ENCODE data around the gene SCARB2.
"Not testable (repeated sequence)": the region's sequence is repeated elsewhere in the genome, so short reads cannot be mapped to it uniquely, and the experiment has no call there.

Gene SCARB2, protein sequence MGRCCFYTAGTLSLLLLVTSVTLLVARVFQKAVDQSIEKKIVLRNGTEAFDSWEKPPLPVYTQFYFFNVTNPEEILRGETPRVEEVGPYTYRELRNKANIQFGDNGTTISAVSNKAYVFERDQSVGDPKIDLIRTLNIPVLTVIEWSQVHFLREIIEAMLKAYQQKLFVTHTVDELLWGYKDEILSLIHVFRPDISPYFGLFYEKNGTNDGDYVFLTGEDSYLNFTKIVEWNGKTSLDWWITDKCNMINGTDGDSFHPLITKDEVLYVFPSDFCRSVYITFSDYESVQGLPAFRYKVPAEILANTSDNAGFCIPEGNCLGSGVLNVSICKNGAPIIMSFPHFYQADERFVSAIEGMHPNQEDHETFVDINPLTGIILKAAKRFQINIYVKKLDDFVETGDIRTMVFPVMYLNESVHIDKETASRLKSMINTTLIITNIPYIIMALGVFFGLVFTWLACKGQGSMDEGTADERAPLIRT

DNA sequence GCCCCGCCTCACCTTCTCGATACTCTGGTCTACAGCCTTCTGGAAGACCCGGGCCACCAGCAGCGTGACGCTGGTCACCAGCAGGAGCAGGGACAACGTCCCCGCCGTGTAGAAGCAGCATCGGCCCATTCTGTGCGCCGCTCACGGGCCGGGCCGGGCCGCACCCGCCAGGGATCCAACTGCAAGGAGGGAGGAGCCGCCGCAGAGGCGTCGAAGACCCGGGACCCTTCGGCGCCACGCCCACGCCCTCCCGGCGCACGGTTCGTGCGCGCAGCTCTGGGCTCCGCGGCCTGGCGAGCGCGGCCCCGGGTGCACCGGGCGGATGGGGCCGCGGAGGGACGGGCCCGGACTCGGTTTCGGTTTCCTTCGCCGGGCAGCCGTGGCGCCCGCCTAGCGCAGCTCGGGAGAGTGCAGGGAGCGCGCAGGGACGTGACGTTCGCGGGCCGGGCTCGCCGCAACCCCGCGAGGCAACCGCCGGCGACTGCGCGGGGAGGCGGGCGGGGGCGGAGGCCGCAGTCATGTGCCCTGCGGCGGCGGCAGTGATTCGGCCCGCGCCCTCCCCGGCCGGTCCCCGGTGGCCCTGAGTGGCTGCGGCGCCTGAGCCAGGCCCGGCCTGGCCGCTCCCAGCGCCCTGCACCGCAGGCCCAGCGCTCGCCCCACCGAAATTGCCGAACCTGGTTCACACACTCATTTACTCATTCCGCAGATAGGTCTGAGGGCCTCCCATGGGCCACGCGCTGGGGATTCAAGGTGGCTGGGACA, at the start of gene SCARB2:
SCARB2 (minus strand) TSS at position 410 of the 762 bp plus-strand sequence; CDS start at position 129, 281 bp downstream.
- Mint-ChIP-seq H3K36me3 (ENCODE audit: low read depth) (no peaks in the 10 kb centered on the region), H3K9me3 (no peaks in the 10 kb centered on the region), H3K27ac (peak within 1 kb of the TSS; percentile 83), H3K4me3 (peak within 1 kb of the TSS; percentile 85), H3K27me3 (ENCODE audit: low read depth) (peaks cover 33% of the 10 kb centered on the region), H3K4me1 (ENCODE audit: low read depth) (peaks cover 17% of the 10 kb centered on the region)
- DNase-seq (ENCODE audit: low spot score) = peak; percentile 73

DNA sequence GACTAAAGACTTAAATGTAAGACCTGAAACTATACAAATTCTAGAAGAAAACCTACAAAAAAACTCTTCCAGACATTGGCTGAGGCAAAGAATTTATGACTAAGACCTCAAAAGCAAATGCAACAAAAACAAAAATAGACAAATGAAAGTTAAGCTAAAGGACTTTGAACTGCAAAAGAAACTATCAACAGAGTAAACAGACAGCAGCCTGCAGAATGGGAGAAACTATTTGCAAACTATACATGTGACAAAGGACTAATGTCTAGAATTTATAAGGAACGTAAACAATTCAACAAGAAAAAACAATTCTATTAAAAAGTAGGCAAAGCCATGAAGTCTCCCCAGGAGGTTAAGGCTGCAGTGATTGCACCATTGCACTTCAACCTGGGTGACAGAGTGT, 46.9 kb upstream of the SCARB2 start:
- H3K9me3 Mint-ChIP-seq = no peaks in the 10 kb centered on the region
- peaks cover 32% of the 10 kb centered on the region for H3K27me3 Mint-ChIP-seq (ENCODE audit: low read depth)
- H3K4me3 Mint-ChIP-seq = no peak overlapping the region
- H3K27ac Mint-ChIP-seq = no peak overlapping the region
- no peaks in the 10 kb centered on the region for H3K4me1 Mint-ChIP-seq (ENCODE audit: low read depth)
- DNase-seq (ENCODE audit: low spot score) = no peak
- no peaks in the 10 kb centered on the region for H3K36me3 Mint-ChIP-seq (ENCODE audit: low read depth)

DNA sequence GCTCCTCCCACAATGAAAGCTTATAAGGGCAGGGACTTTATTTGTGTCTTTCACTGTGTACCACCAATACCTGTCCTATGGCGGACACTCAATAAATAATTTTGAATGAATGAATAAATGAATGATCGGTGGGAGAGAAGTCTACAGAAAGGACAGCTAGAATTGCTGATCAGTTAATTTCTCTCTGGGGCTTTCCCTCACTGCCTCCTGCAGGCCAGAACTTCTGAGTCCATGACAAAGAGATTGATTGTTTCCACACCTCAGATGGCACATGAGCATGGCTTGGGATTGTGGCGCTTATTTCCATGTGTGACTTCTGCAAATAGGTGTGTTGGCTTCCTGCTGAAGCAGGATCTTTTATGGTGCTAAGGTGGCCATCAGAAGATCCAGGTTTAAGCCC, 44.2 kb upstream of the SCARB2 start:
- no peak for DNase-seq (ENCODE audit: low spot score)
- Mint-ChIP-seq H3K4me3 (no peak overlapping the region), H3K9me3 (no peaks in the 10 kb centered on the region), H3K27me3 (ENCODE audit: low read depth) (peaks cover 47% of the 10 kb centered on the region), H3K4me1 (ENCODE audit: low read depth) (no peaks in the 10 kb centered on the region), H3K36me3 (ENCODE audit: low read depth) (no peaks in the 10 kb centered on the region), H3K27ac (no peak overlapping the region)

DNA sequence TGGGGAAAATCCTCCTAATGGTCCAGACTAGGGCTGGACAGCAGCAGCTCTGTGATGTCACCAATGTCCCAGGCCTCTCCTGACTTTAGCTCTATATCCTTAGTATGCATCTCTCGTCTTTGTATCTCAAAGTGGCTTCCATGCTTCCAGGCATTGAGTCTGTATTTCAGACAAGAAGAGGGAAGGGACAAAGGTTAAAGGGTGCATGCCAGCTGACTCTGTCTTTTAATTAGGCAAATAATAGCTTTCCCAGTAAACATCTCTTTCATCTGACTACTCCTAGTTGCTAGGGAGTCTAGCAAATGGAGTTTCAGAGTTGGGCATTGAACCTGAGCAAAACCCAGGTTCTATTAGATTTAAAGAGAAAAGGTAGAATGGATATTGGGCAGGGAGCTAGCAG, 43.3 kb upstream of the SCARB2 start:
- Mint-ChIP-seq H3K27me3 (ENCODE audit: low read depth) (peaks cover 52% of the 10 kb centered on the region), H3K27ac (no peak overlapping the region), H3K4me1 (ENCODE audit: low read depth) (no peaks in the 10 kb centered on the region), H3K4me3 (no peak overlapping the region), H3K36me3 (ENCODE audit: low read depth) (no peaks in the 10 kb centered on the region), H3K9me3 (no peaks in the 10 kb centered on the region)
- DNase-seq (ENCODE audit: low spot score) = no peak

DNA sequence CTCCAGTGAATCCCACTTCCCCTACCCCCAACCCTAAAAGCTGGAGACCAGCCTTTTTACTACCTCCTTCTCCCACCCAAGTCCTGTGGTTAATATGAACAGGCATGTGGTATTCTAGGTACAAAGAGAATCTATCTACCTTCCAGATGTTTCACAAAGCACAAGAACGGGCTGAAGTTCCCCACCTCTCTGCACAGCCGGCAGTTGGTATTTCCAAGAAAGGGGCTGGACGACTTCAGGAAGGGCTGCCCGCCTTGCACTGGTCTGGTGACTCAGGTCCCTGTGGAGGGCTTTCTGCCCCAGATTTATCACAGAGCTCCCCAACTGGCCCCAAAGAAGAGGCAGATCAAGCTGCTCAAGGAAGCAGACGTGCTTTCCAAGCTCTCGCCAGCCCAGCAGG, 42.4 kb upstream of the SCARB2 start:
- Mint-ChIP-seq H3K27ac (no peak overlapping the region), H3K9me3 (no peaks in the 10 kb centered on the region), H3K4me3 (no peak overlapping the region), H3K27me3 (ENCODE audit: low read depth) (peaks cover 54% of the 10 kb centered on the region), H3K4me1 (ENCODE audit: low read depth) (peaks cover 4% of the 10 kb centered on the region), H3K36me3 (ENCODE audit: low read depth) (no peaks in the 10 kb centered on the region)
- DNase-seq (ENCODE audit: low spot score) = no peak

DNA sequence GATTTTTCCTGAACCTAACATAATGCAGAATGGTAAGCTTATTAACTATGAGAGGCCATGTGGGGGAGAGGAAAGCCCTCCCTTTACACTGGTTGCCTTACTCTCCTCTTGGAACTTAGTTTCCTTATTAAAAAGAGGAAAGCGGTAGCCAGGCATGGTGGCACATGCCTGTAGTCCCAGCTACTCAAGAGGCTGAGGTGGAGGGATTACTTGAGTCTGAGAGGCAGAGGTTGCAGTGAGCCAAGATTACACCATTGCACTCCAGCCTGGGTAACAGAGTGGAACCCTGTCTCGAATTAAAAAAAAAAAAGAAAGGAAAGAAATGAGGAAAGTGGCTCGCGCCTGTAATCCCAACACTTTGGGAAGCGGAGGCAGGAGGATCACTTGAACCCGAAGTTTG, 39.9 kb upstream of the SCARB2 start:
- Mint-ChIP-seq H3K27me3 (ENCODE audit: low read depth) (peaks cover 60% of the 10 kb centered on the region), H3K9me3 (no peaks in the 10 kb centered on the region), H3K27ac (no peak overlapping the region), H3K36me3 (ENCODE audit: low read depth) (no peaks in the 10 kb centered on the region), H3K4me1 (ENCODE audit: low read depth) (peaks cover 5% of the 10 kb centered on the region), H3K4me3 (no peak overlapping the region)
- no peak for DNase-seq (ENCODE audit: low spot score)

DNA sequence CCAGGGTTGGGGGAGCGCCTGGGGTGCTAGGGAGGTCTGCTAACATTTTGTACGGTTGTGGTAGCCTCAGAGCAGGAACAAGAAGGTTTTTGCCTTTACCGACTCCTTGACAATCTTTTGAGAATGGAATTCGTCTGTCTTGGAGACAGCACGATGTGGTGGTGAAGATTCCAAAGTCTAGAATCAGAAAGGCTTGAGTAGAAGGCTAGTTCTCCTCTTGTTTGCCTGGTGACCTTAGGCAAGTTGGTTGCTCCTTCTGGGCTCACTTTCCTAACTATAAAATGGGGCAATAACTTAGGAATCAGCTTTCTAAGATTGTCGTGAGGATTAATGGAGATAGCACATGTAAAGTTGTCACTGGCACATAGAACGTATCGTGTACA, 38.6 kb upstream of the SCARB2 start:
- H3K36me3 Mint-ChIP-seq (ENCODE audit: low read depth) = no peaks in the 10 kb centered on the region
- peaks cover 5% of the 10 kb centered on the region for H3K4me1 Mint-ChIP-seq (ENCODE audit: low read depth)
- DNase-seq (ENCODE audit: low spot score) = no peak
- H3K27ac Mint-ChIP-seq = no peak overlapping the region
- no peak overlapping the region for H3K4me3 Mint-ChIP-seq
- no peaks in the 10 kb centered on the region for H3K9me3 Mint-ChIP-seq
- H3K27me3 Mint-ChIP-seq (ENCODE audit: low read depth) = peaks cover 63% of the 10 kb centered on the region

DNA sequence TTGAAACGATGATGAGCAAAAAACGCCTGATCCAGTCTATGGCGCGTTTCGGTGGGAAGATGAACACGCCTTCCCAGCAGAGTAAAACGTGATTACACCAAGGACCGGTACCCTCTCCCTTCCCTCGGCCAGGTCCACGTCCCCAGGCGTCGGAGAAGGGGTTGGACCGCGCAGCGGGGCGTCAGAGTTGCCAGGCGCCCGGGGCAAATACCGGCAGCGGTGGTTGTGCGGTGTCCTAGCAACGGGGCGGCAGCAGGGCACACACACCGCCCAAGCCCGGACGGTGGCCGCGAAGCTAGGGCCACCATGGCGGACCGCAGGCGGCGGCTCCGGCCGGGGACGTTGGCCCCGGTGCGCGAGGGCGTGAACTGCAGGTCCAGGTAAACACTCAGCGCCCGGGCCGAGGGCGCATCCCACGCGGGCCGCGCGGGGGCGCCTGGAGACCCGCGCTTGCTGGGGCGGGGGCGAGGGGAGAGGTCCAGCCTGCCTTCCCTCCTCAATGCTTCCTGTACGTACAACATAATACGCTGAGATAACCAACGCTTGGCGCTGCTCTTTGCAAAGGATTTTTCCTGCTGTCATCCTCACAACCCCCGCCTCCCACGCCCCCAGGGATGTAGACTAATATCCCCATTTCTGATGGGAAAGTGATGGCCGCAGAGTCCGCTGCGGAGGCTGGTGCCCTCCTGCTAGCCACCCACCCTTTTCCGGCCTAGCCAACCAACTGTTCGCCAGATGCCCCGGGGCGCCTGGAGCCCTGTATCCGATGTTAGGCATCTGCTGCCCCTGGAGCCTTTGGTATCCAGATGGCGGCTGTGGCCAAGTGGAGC, 38.0 kb upstream of the SCARB2 start, which contains the start of gene FAM47E:
FAM47E (plus strand) TSS at position 281 of the 830 bp plus-strand sequence; CDS start at position 307, 26 bp downstream.
- peaks cover 66% of the 10 kb centered on the region for H3K27me3 Mint-ChIP-seq (ENCODE audit: low read depth)
- H3K9me3 Mint-ChIP-seq = no peaks in the 10 kb centered on the region
- H3K27ac Mint-ChIP-seq = no peak within 1 kb of the TSS
- DNase-seq (ENCODE audit: low spot score) = peak; percentile 17
- peaks cover 5% of the 10 kb centered on the region for H3K4me1 Mint-ChIP-seq (ENCODE audit: low read depth)
- H3K36me3 Mint-ChIP-seq (ENCODE audit: low read depth) = no peaks in the 10 kb centered on the region
- H3K4me3 Mint-ChIP-seq = peak within 1 kb of the TSS; percentile 73

DNA sequence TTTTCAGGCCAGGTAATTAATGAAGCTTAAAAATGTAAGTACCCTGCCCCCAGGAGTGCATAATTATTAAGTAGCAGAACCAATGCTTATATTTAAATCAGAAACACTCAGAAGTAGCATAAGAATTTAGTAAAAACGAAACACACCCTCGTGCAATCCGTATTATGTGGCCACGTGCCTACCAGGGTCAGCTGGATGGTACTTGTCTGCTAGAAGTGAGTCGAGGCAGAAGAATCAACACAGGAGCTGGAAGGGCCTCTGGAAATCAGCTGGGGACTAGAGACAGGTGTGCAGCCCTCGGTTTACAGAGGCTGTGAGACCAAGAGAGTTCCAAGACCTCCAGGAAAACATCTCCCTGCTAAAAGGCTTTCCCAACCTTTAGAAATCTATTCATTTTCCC, 37.3 kb upstream of the SCARB2 start:
- no peaks in the 10 kb centered on the region for H3K9me3 Mint-ChIP-seq
- peak overlapping the region; percentile 73 for H3K4me3 Mint-ChIP-seq
- peaks cover 5% of the 10 kb centered on the region for H3K4me1 Mint-ChIP-seq (ENCODE audit: low read depth)
- H3K36me3 Mint-ChIP-seq (ENCODE audit: low read depth) = no peaks in the 10 kb centered on the region
- H3K27me3 Mint-ChIP-seq (ENCODE audit: low read depth) = peaks cover 63% of the 10 kb centered on the region
- H3K27ac Mint-ChIP-seq = no peak overlapping the region
- no peak for DNase-seq (ENCODE audit: low spot score)

DNA sequence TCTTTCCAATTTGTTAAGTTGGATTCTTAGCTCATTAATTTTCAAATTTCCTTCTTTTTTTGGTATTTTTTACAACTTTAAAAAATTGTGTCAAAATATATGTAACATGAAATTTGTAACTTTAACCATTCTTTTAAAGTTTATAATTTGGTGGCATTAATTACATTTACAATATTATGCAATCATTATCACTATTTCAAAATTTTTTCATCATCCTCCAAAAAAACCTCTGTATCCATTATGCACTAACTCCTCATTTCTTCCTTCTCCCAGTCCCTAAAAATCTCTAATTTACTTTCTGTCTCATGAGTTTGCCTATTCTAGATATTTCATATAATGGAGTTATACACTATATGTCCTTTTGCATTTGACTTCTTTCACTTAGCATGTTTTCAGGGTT, 33.2 kb upstream of the SCARB2 start:
- Mint-ChIP-seq H3K27ac (no peak overlapping the region), H3K36me3 (ENCODE audit: low read depth) (no peaks in the 10 kb centered on the region), H3K4me1 (ENCODE audit: low read depth) (peaks cover 5% of the 10 kb centered on the region), H3K4me3 (no peak overlapping the region), H3K27me3 (ENCODE audit: low read depth) (peaks cover 42% of the 10 kb centered on the region), H3K9me3 (no peaks in the 10 kb centered on the region)
- DNase-seq (ENCODE audit: low spot score) = no peak

DNA sequence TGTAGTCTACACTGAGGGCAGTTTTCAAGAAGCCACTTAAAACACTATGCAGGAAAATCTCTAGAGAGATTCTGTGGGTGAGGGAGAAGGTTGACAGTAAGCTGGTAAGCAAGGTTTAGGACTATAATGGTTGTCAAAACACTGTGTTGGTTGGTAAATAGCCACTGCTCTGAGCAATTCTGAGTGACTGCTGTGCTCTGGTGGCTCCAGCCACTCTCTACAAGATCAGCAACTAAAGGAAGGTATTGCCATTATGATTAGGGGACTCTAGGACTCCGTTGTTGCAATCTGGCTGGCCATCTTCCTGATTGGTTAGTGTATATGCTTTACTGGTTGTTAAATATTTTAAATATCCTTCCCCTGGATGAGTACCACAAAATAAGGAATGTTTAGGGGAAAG, 32.4 kb upstream of the SCARB2 start:
- H3K4me1 Mint-ChIP-seq (ENCODE audit: low read depth) = peaks cover 1% of the 10 kb centered on the region
- H3K36me3 Mint-ChIP-seq (ENCODE audit: low read depth) = no peaks in the 10 kb centered on the region
- no peak overlapping the region for H3K27ac Mint-ChIP-seq
- no peak for DNase-seq (ENCODE audit: low spot score)
- H3K27me3 Mint-ChIP-seq (ENCODE audit: low read depth) = peaks cover 40% of the 10 kb centered on the region
- no peaks in the 10 kb centered on the region for H3K9me3 Mint-ChIP-seq
- H3K4me3 Mint-ChIP-seq = no peak overlapping the region

DNA sequence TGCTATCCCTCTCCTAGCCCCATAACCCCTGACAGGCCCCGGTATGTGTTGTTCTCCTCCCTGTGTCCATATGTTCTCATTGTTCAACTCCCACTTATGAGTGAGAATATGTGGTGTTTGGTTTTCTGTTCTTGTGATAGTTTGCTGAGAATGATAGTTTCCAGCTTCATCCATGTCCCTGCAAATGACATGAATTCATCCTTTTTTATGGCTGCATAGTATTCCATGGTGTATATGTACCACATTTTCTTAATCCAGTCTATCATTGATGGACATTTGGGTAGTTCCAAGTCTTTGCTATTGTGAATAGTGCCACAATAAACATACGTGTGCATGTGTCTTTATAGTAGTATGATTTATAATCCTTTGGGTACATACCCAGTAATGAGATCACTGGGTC, 30.3 kb upstream of the SCARB2 start:
- not testable (repeated sequence) for DNase-seq (ENCODE audit: low spot score); H3K27ac Mint-ChIP-seq; H3K4me1 Mint-ChIP-seq (ENCODE audit: low read depth); H3K36me3 Mint-ChIP-seq (ENCODE audit: low read depth); H3K4me3 Mint-ChIP-seq
- peaks cover 13% of the 10 kb centered on the region for H3K9me3 Mint-ChIP-seq
- peaks cover 33% of the 10 kb centered on the region for H3K27me3 Mint-ChIP-seq (ENCODE audit: low read depth)

DNA sequence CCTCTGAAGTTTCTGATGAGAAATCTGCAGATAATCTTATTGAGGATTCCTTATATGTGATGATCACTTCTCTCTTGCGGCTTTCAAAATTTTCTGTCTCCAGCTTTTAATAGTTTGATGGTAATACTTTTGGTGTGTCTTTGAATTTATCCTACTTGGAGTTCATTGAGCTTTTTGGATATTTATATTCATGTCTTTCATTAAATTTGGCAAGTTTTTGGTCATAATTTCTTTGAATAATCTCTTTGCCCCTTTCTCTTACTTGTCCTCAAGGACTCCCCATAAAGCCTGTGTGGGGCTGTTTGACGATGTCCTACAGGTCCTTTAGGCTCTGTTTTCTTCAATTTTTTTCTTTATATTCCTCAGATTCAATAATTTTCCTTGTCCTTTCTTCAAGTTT, 26.6 kb upstream of the SCARB2 start:
- H3K4me1 Mint-ChIP-seq (ENCODE audit: low read depth) = no peaks in the 10 kb centered on the region
- H3K4me3 Mint-ChIP-seq = no peak overlapping the region
- peaks cover 13% of the 10 kb centered on the region for H3K9me3 Mint-ChIP-seq
- DNase-seq (ENCODE audit: low spot score) = no peak
- H3K36me3 Mint-ChIP-seq (ENCODE audit: low read depth) = no peaks in the 10 kb centered on the region
- H3K27ac Mint-ChIP-seq = no peak overlapping the region
- H3K27me3 Mint-ChIP-seq (ENCODE audit: low read depth) = peaks cover 17% of the 10 kb centered on the region
